ENCODE data around the gene RTRAF.

Gene RTRAF

GRCh38 chr14:52042371-52043289, 53.3 kb downstream of the RTRAF start:
- TF ChIP-seq GATA2 (IDR thresholded peaks at IDR 0.05; ENCODE audit: low read depth, low read length) (no peak), GATA3 (IDR thresholded peaks at IDR 0.05; ENCODE audit: low read depth, low read length) (no peak)

- TF ChIP-seq GATA2 (IDR thresholded peaks at IDR 0.05; ENCODE audit: low read depth, low read length), result no peak
- no peak for TF ChIP-seq GATA3 (IDR thresholded peaks at IDR 0.05; ENCODE audit: low read depth, low read length)
Measured at GRCh38 chr14:52043690-52044089, 54.3 kb downstream of the RTRAF start.

GRCh38 chr14:52044791-52045522, 55.6 kb downstream of the RTRAF start:
- TF ChIP-seq GATA2 (IDR thresholded peaks at IDR 0.05; ENCODE audit: low read depth, low read length) (no peak), GATA3 (IDR thresholded peaks at IDR 0.05; ENCODE audit: low read depth, low read length) (no peak)

- no peak for TF ChIP-seq GATA2 (IDR thresholded peaks at IDR 0.05; ENCODE audit: low read depth, low read length)
- no peak for TF ChIP-seq GATA3 (IDR thresholded peaks at IDR 0.05; ENCODE audit: low read depth, low read length)
Measured at GRCh38 chr14:52046376-52046917, 57.1 kb downstream of the RTRAF start.

GRCh38 chr14:52048116-52048515, 58.8 kb downstream of the RTRAF start:
- no peak for TF ChIP-seq GATA2 (IDR thresholded peaks at IDR 0.05; ENCODE audit: low read depth, low read length)
- no peak for TF ChIP-seq GATA3 (IDR thresholded peaks at IDR 0.05; ENCODE audit: low read depth, low read length)

GRCh38 chr14:52048641-52049204, 59.4 kb downstream of the RTRAF start:
- no peak for TF ChIP-seq GATA3 (IDR thresholded peaks at IDR 0.05; ENCODE audit: low read depth, low read length)
- TF ChIP-seq GATA2 (IDR thresholded peaks at IDR 0.05; ENCODE audit: low read depth, low read length), result no peak

- TF ChIP-seq GATA3 (IDR thresholded peaks at IDR 0.05; ENCODE audit: low read depth, low read length) (no peak), GATA2 (IDR thresholded peaks at IDR 0.05; ENCODE audit: low read depth, low read length) (no peak)
Measured at GRCh38 chr14:52049271-52049670, 59.9 kb downstream of the RTRAF start.

GRCh38 chr14:52049721-52050588, 60.6 kb downstream of the RTRAF start:
- TF ChIP-seq GATA2 (IDR thresholded peaks at IDR 0.05; ENCODE audit: low read depth, low read length) (no peak), GATA3 (IDR thresholded peaks at IDR 0.05; ENCODE audit: low read depth, low read length) (no peak)

- TF ChIP-seq GATA2 (IDR thresholded peaks at IDR 0.05; ENCODE audit: low read depth, low read length) (no peak), GATA3 (IDR thresholded peaks at IDR 0.05; ENCODE audit: low read depth, low read length) (no peak)
Measured at GRCh38 chr14:52051251-52051650, 61.9 kb downstream of the RTRAF start.

- no peak for TF ChIP-seq GATA3 (IDR thresholded peaks at IDR 0.05; ENCODE audit: low read depth, low read length)
Measured at GRCh38 chr14:52051871-52052270, 62.5 kb downstream of the RTRAF start.

- TF ChIP-seq GATA2 (IDR thresholded peaks at IDR 0.05; ENCODE audit: low read depth, low read length) (no peak), GATA3 (IDR thresholded peaks at IDR 0.05; ENCODE audit: low read depth, low read length) (no peak)
Measured at GRCh38 chr14:52052288-52052943, 63.1 kb downstream of the RTRAF start.

- TF ChIP-seq GATA3 (IDR thresholded peaks at IDR 0.05; ENCODE audit: low read depth, low read length), result no peak
- no peak for TF ChIP-seq GATA2 (IDR thresholded peaks at IDR 0.05; ENCODE audit: low read depth, low read length)
Measured at GRCh38 chr14:52053044-52053443, 63.7 kb downstream of the RTRAF start.

- TF ChIP-seq GATA2 (IDR thresholded peaks at IDR 0.05; ENCODE audit: low read depth, low read length), result no peak
- no peak for TF ChIP-seq GATA3 (IDR thresholded peaks at IDR 0.05; ENCODE audit: low read depth, low read length)
Measured at GRCh38 chr14:52054678-52055077, 65.3 kb downstream of the RTRAF start.

All from SH-SY5Y (cell line).